GM12878 (cell line): ENCODE results near the gene HSD17B1.

Experiments
- BHLHE40 ChIP-seq, 2 experiments: fragments of 450-650 bp in 1 of 2; IDR thresholded peaks; 2 replicates each; pipeline ENCODE4 v1.6.1; 2011 to 2017; ENCODE audit warnings: low read depth in 2 of 2, borderline replicate concordance in 1 of 2, improper control_type of control experiment in 1 of 2, low read length in 1 of 2, mild to moderate bottlenecking in 1 of 2
- BMI1 ChIP-seq: fragments of 450-650 bp; IDR thresholded peaks from 2 replicates; pipeline ENCODE4 v1.6.1; 2016; ENCODE audit warnings: mild to moderate bottlenecking, moderate library complexity, borderline replicate concordance
- CTCF ChIP-seq, 3 experiments: IDR thresholded peaks in 2 of 3; conservative IDR thresholded peaks in 1 of 3; 2 replicates each; pipeline ENCODE4 v1.5.1; 2011; ENCODE audit warnings: low read depth in 3 of 3, low read length in 3 of 3, mild to moderate bottlenecking in 3 of 3, control low read depth in 2 of 3, moderate library complexity in 2 of 3, inconsistent platforms in 1 of 3, mixed read lengths in 1 of 3; ENCODE audit not compliant: control insufficient read depth in 2 of 3, insufficient read depth in 1 of 3; ENCODE audit errors: extremely low read depth in 1 of 3
- E2F4 ChIP-seq: IDR thresholded peaks from 2 replicates; pipeline ENCODE4 v1.6.1; 2012; ENCODE audit warnings: low read depth, low read length, improper control_type of control experiment
- E4F1 ChIP-seq: fragments of 450-650 bp; IDR thresholded peaks from 2 replicates; pipeline ENCODE4 v1.6.1; 2018; ENCODE audit warnings: borderline replicate concordance, mild to moderate bottlenecking; ENCODE audit not compliant: partially characterized antibody
- EP300 ChIP-seq, 2 experiments: fragments of 150-350 bp in 1 of 2; IDR thresholded peaks; 2 replicates each; pipeline ENCODE4 v1.6.1; 2011 to 2012; ENCODE audit warnings: low read depth in 2 of 2, low read length in 2 of 2, borderline replicate concordance in 1 of 2, improper control_type of control experiment in 1 of 2, inconsistent platforms in 1 of 2; ENCODE audit not compliant: control insufficient read depth in 1 of 2
- FOXM1 ChIP-seq: IDR thresholded peaks from 2 replicates; pipeline ENCODE4 v1.6.1; 2012; ENCODE audit warnings: low read depth, mild to moderate bottlenecking, inconsistent platforms, low read length, moderate library complexity
- HCFC1 ChIP-seq: fragments of 150-350 bp; IDR thresholded peaks from 2 replicates; pipeline ENCODE4 v1.6.1; 2014; ENCODE audit warnings: low read length
- POLR2A ChIP-seq: IDR thresholded peaks from 2 replicates; pipeline ENCODE4 v1.6.1; 2011; ENCODE audit warnings: low read depth, mild to moderate bottlenecking, low read length
- SIN3A ChIP-seq: IDR thresholded peaks from 2 replicates; pipeline ENCODE4 v1.6.1; 2012; ENCODE audit warnings: low read depth, low read length, improper control_type of control experiment
- USF1 ChIP-seq: IDR thresholded peaks from 2 replicates; pipeline ENCODE4 v1.6.1; 2011; ENCODE audit warnings: borderline replicate concordance, low read depth, mild to moderate bottlenecking, moderate library complexity, mixed read lengths, low read length; ENCODE audit not compliant: insufficient read depth; ENCODE audit errors: extremely low read length
- YY1 ChIP-seq: IDR thresholded peaks from 2 replicates; pipeline ENCODE4 v1.6.1; 2011; ENCODE audit warnings: low read depth, mild to moderate bottlenecking, low read length
- ZNF274 ChIP-seq: IDR thresholded peaks from one replicate; pipeline ENCODE4 v1.8.0; 2011; ENCODE audit not compliant: insufficient read length, insufficient read depth

DNA sequence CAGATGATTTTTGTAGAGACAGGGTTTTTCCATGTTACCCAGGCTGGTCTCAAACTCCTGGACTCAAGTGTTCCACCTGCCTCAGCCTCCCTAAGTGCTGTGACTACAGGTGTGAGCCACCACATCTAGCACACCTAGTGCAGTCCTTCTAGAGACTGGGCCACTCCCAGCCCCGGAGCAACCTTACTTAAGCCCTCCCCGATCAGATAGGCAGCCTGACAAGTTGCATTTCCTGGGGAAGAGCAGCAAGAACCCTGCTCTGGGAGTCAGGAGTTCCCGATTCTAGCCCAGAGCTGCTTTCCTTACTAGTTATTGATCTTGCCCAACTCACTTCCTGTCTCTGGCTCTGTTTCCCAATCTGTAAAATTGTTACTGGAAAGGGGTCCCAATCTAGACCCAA, 23.7 kb upstream of the HSD17B1 start:
- no peak for TF ChIP-seq E2F4
- no peak for TF ChIP-seq USF1
- no peak for TF ChIP-seq ZNF274
- TF ChIP-seq POLR2A: no peak
- no peak for TF ChIP-seq BMI1
- no peak for TF ChIP-seq BHLHE40 (IDR thresholded peaks at IDR 0.05; ENCODE audit: borderline replicate concordance in 1 of 2, low read depth in 2 of 2, low read length in 1 of 2)
- no peak for TF ChIP-seq CTCF (IDR thresholded peaks at IDR 0.05 in 2 of 3, conservative IDR thresholded peaks at IDR 0.05 in 1 of 3; ENCODE audit: control insufficient read depth in 2 of 3, extremely low read depth in 1 of 3, insufficient read depth in 1 of 3, low read depth in 3 of 3, low read length in 3 of 3)
- no peak for TF ChIP-seq SIN3A
- TF ChIP-seq YY1: no peak
- no peak for TF ChIP-seq FOXM1
- TF ChIP-seq HCFC1: no peak
- TF ChIP-seq EP300 (IDR thresholded peaks at IDR 0.05; ENCODE audit: borderline replicate concordance in 1 of 2, control insufficient read depth in 1 of 2, low read depth in 2 of 2, low read length in 2 of 2): no peak
- TF ChIP-seq E4F1: no peak
